Measurements from ENCODE around the gene SORBS1.

The SORBS1 gene

DNA sequence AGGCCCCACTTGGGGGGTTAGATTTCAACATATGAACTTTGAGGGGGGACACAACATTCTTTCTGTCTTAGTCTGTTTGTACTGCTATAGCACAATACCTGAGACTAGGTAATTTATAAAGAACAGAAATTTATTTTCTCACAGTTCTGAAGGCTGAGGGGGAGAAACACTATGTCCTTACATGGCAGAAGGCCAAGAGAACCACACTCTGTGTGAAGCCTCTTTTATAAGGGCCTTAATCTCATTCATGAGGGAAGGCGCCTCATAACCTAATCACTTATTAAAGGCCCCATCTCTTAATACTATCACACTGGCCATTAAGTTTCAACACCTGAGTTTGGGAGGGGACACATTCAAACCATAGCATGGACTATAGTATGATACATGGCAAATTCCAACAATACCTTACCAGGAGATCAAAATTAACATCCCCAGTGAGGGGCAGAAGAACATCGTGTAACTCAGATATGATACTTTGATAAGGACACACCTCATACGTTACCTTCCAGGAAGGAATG lies 261.1 kb downstream of the SORBS1 start:
- no peak for DNase-seq (ENCODE audit: low read depth in 2 of 2)
- TF ChIP-seq, protein P1, sequence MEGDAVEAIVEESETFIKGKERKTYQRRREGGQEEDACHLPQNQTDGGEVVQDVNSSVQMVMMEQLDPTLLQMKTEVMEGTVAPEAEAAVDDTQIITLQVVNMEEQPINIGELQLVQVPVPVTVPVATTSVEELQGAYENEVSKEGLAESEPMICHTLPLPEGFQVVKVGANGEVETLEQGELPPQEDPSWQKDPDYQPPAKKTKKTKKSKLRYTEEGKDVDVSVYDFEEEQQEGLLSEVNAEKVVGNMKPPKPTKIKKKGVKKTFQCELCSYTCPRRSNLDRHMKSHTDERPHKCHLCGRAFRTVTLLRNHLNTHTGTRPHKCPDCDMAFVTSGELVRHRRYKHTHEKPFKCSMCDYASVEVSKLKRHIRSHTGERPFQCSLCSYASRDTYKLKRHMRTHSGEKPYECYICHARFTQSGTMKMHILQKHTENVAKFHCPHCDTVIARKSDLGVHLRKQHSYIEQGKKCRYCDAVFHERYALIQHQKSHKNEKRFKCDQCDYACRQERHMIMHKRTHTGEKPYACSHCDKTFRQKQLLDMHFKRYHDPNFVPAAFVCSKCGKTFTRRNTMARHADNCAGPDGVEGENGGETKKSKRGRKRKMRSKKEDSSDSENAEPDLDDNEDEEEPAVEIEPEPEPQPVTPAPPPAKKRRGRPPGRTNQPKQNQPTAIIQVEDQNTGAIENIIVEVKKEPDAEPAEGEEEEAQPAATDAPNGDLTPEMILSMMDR (IDR thresholded peaks at IDR 0.05; ENCODE audit: low read depth, low read length): no peak
- no peak overlapping the region for H3K4me3 ChIP-seq (replicated peaks in 1 of 2; ENCODE audit: low read depth in 2 of 2, low read length in 2 of 2)

DNA sequence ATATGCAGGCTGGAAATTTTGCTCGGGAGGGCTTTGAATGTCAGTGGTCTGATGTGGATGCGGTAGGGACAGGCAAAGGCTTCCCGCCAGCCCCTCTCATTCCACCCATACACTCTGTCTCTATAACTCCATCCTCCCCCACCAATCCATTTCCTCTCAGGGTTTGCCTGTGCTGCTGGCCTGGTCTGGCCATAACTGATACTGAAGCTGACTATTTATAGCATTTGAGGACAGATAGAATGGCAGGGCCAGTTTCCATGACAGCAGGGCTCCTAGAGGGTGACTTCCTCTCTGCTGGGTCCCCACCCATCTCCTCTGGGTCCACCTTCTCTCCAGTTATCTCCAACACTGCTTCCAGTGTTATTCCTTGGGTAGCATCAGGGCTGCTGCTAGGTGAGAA lies 263.8 kb downstream of the SORBS1 start:
- TF ChIP-seq, protein P1 (IDR thresholded peaks at IDR 0.05; ENCODE audit: low read depth, low read length): no peak

DNA sequence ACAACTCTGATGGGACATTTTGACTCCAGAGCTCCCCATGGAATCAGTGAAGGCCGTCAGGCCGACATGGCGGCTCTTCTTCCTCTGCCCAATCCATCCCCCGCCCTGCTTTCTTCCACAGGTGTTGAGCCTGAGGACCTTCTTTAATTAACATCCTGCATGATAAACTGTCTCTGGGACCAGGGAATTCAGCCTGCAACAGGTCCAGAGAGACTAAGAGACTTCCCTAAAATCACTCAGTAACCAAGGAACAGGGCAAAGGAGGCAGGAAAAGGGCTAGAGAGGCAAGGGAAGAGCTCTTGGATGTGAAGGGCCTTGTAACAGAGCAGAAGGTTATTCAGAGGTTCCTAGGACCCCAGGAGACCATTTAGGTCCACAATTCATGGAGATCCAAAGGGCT lies 264.4 kb downstream of the SORBS1 start:
- no peak overlapping the region for H3K4me3 ChIP-seq (replicated peaks in 1 of 2; ENCODE audit: low read depth in 2 of 2, low read length in 2 of 2)
- no peak for DNase-seq (ENCODE audit: low read depth in 2 of 2)
- TF ChIP-seq, protein P1 (IDR thresholded peaks at IDR 0.05; ENCODE audit: low read depth, low read length): no peak

More for the DNA sequence above, 263.8 kb downstream of the SORBS1 start:
- DNase-seq (ENCODE audit: low read depth in 2 of 2): no peak
- H3K4me3 ChIP-seq (replicated peaks in 1 of 2; ENCODE audit: low read depth in 2 of 2, low read length in 2 of 2): no peak overlapping the region

DNA sequence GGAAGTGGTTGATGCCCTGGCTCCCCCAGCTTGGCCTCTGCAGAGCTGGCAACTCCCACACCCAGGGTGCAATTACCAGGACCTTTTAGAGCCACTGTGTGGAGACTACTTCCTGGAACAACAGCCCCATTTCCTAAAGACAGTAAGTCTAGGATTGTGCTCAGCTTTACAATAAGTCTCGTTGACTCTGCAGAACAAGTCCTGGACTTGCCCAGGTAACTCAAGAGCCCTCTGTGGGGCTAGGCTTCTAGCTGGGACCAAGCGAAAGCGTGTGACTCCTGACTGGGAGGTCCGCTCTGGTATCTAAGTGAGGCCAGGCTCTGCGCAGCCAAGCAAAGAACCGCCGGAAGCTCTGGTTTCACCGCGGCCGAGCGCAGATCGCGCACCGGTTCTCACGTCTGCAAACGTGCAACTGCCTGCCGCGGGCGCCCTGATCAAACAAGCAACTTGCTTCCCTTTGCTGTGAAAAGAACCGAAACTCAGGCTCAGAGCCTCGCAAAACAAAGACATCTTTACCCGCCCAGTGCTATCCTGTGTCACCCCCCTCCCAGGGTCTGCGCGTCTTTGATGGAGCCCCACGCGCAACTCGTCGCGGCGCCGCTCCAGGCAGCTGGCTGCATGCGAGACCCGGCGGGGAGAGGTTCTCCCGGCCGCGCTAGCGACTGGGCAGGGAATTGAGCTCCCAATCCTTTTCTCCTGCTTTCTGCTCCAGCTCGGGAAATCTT lies 266.0 kb downstream of the SORBS1 start:
- H3K4me3 ChIP-seq (replicated peaks in 1 of 2; ENCODE audit: low read depth in 2 of 2, low read length in 2 of 2): peak overlapping the region; percentile 25 to 42
- peak; percentile 51 to 62 for DNase-seq (ENCODE audit: low read depth in 2 of 2)
- TF ChIP-seq, protein P1 (IDR thresholded peaks at IDR 0.05; ENCODE audit: low read depth, low read length): no peak

DNA sequence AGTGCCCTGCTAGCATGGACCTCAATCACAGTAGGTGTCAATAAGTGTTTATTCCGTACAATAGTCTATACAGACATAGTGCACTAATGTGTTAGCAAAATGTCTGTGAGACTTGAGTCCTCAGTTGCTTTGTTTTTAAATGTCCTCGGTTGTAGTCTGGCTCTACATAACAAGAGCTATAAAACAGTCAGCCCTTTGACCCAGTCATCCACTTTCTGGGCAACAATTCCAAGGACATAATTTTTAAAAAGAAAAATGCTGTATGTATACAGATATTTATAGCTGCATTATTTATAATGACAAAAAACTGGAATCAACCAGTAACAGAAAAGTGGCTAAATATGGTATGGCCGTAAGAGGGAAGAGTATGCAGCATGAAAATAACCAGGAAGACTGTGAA lies 267.5 kb downstream of the SORBS1 start:
- no peak overlapping the region for H3K4me3 ChIP-seq (replicated peaks in 1 of 2; ENCODE audit: low read depth in 2 of 2, low read length in 2 of 2)
- TF ChIP-seq, protein P1 (IDR thresholded peaks at IDR 0.05; ENCODE audit: low read depth, low read length): no peak

DNA sequence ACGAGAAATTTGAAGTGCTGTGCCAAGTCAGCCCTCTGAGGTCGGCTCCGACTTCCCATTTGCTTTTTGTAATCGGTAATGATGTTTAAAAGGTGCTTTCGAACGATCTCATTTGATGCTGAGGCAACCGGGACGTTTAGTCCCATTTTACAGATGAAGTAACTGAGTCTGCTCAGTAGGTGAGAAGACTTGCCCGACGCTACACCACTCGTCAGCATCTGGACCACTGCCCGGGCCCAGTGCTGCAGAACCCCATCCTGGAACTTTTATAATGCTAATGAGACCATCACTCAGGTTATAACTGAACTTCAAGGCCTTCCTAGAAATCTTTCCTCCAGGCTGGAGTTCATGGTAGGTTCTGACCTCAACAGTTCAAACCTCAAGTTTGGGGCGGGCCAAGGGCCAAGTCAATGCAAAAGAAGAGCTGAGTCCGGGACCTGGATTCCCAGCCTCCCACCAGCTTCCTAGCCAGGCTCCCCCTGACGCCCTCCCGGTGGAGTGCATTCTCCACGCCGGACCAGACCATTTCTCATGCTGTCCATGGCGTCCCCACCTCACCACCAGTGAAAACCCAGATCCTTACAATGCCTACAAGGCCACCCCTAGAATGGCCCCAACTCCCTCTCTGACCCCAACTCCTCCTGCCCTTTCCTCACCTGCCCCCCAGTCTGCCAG lies 269.7 kb downstream of the SORBS1 start:
- peak overlapping the region; percentile 49 to 93 for H3K4me3 ChIP-seq (replicated peaks in 1 of 2; ENCODE audit: low read depth in 2 of 2, low read length in 2 of 2)
- no peak for DNase-seq (ENCODE audit: low read depth in 2 of 2)
- TF ChIP-seq, protein P1 (IDR thresholded peaks at IDR 0.05; ENCODE audit: low read depth, low read length): no peak

More for the DNA sequence above, 267.5 kb downstream of the SORBS1 start:
- no peak for DNase-seq (ENCODE audit: low read depth in 2 of 2)

Measured in cardiac fibroblast (primary cell).